Fibroblast of lung (primary cell): ENCODE data around the gene PSD2. TPM values are rescaled to one million over a fixed set of nuclear protein-coding genes. Genes with fewer than 3 reads are reported as not detected.

Experiments
- DNase-seq, 2 donors: peaks; one replicate each; pipeline versions ENCODE4 v3.0.0 to v3.0.0-alpha.2; 2010; ENCODE audit warnings: low read depth in 2 of 2
- H2AFZ ChIP-seq: 2 replicates; pipeline ENCODE4 v1.5.1; 2012; ENCODE audit warnings: low read length, control low read depth, inconsistent platforms
- H3K27ac ChIP-seq: 2 replicates; pipeline ENCODE4 v1.5.1; 2011; ENCODE audit warnings: low read length, control low read depth; ENCODE audit not compliant: insufficient read depth
- H3K27me3 ChIP-seq: 2 replicates; pipeline ENCODE4 v1.5.1; 2011; ENCODE audit warnings: mild to moderate bottlenecking, low read length; ENCODE audit not compliant: control insufficient read depth, insufficient read depth
- H3K36me3 ChIP-seq: 2 replicates; pipeline ENCODE4 v1.5.1; 2011; ENCODE audit warnings: low read length; ENCODE audit not compliant: control insufficient read depth, insufficient read depth
- H3K4me1 ChIP-seq: 2 replicates; pipeline ENCODE4 v1.5.1; 2011; ENCODE audit warnings: low read length; ENCODE audit not compliant: control insufficient read depth, insufficient read depth; ENCODE audit errors: extremely low read depth
- H3K4me2 ChIP-seq: 2 replicates; pipeline ENCODE4 v1.5.1; 2011; ENCODE audit warnings: low read length, control low read depth; ENCODE audit not compliant: insufficient read depth; ENCODE audit errors: extremely low read depth
- H3K4me3 ChIP-seq, 4 experiments: fragments of 200-600 bp in 1 of 4; sonication (generic) in 1 of 4; replicated peaks in 1 of 4; 2 replicates each; pipeline ENCODE4 v1.5.1; 2011 to 2016; ENCODE audit warnings: low read length in 4 of 4, low read depth in 3 of 4, mild to moderate bottlenecking in 3 of 4, control low read depth in 2 of 4, inconsistent platforms in 1 of 4, mixed read lengths in 1 of 4; ENCODE audit not compliant: insufficient read depth in 1 of 4; ENCODE audit errors: control extremely low read depth in 1 of 4
- H3K79me2 ChIP-seq: 2 replicates; pipeline ENCODE4 v1.5.1; 2012; ENCODE audit warnings: mild to moderate bottlenecking, low read length, inconsistent platforms; ENCODE audit not compliant: control insufficient read depth, insufficient read depth
- H3K9ac ChIP-seq: 2 replicates; pipeline ENCODE4 v1.5.1; 2011; ENCODE audit warnings: mild to moderate bottlenecking, low read length, control low read depth; ENCODE audit not compliant: insufficient read depth
- H3K9me3 ChIP-seq: 2 replicates; pipeline ENCODE4 v1.5.1; 2012; ENCODE audit warnings: low read depth, low read length; ENCODE audit not compliant: control insufficient read depth, insufficient read depth
- H4K20me1 ChIP-seq: 2 replicates; pipeline ENCODE4 v1.5.1; 2011; ENCODE audit warnings: low read length; ENCODE audit not compliant: control insufficient read depth, insufficient read depth; ENCODE audit errors: extremely low read depth
- CTCF ChIP-seq, 2 donors: IDR thresholded peaks in 1 of 2; conservative IDR thresholded peaks in 1 of 2; 1 replicate in 1 of 2; 2 replicates in 1 of 2; pipeline ENCODE4 v1.5.1; 2011 to 2012; ENCODE audit warnings: low read length in 2 of 2, control low read depth in 1 of 2, inconsistent platforms in 1 of 2, low read depth in 1 of 2, mild to moderate bottlenecking in 1 of 2
- EZH2 ChIP-seq: IDR thresholded peaks from 2 replicates; pipeline ENCODE4 v1.5.1; 2012; ENCODE audit warnings: low read length, control low read depth, mild to moderate bottlenecking; ENCODE audit errors: missing control alignments
- polyA plus RNA-seq, 2 donors: library from polyadenylated mRNA; depleted of rRNA in 1 of 2; stranded (reverse) in 1 of 2; unstranded in 1 of 2; fragments of >200 nt; gene quantifications; 2 replicates each; pipeline ENCODE4 v1.2.1, GENCODE V29; 2011 to 2012; ENCODE audit warnings: missing spikeins in 1 of 2
- total RNA-seq: library from RNA; depleted of rRNA; stranded (reverse); fragments of >200 nt; gene quantifications from 2 replicates; pipeline ENCODE4 v1.2.1, GENCODE V29; 2014

PSD2 gene
- total and polyA plus RNA-seq, 2 donors (not counting 1 experiment from before 2014, with no cell fraction given), result 0.05 to 0.17 TPM

GRCh38 chr5:139814704-139815280 lies 19.2 kb downstream of the PSD2 start:
- Histone ChIP-seq H3K27ac (no peak overlapping the region), H3K4me2 (no peak overlapping the region), H3K79me2 (no peaks in the 10 kb centered on the region), H4K20me1 (no peaks in the 10 kb centered on the region), H3K4me3 (no peak overlapping the region), H3K9ac (no peak overlapping the region), H2AFZ (no peak overlapping the region), H3K36me3 (no peaks in the 10 kb centered on the region), H3K9me3 (no peaks in the 10 kb centered on the region), H3K4me1 (no peaks in the 10 kb centered on the region), H3K27me3 (peaks cover 3% of the 10 kb centered on the region)
- TF ChIP-seq CTCF (conservative IDR thresholded peaks at IDR 0.05 in 1 of 2, IDR thresholded peaks at IDR 0.05 in 1 of 2; ENCODE audit: low read depth in 1 of 2, low read length in 2 of 2), result no peak
- no peak for TF ChIP-seq EZH2
- no peak for DNase-seq

GRCh38 chr5:139816566-139816965 lies 21.0 kb downstream of the PSD2 start:
- no peak overlapping the region for H3K4me2 ChIP-seq
- no peak overlapping the region for H3K9ac ChIP-seq
- H3K9me3 ChIP-seq, result no peaks in the 10 kb centered on the region
- no peak for TF ChIP-seq CTCF (conservative IDR thresholded peaks at IDR 0.05 in 1 of 2, IDR thresholded peaks at IDR 0.05 in 1 of 2; ENCODE audit: low read depth in 1 of 2, low read length in 2 of 2)
- TF ChIP-seq EZH2, result no peak
- peaks cover 3% of the 10 kb centered on the region for H3K27me3 ChIP-seq
- no peaks in the 10 kb centered on the region for H4K20me1 ChIP-seq
- no peak overlapping the region for H2AFZ ChIP-seq
- no peaks in the 10 kb centered on the region for H3K4me1 ChIP-seq
- H3K4me3 ChIP-seq, result no peak overlapping the region
- no peak for DNase-seq
- no peaks in the 10 kb centered on the region for H3K36me3 ChIP-seq
- no peaks in the 10 kb centered on the region for H3K79me2 ChIP-seq
- H3K27ac ChIP-seq, result no peak overlapping the region

- Histone ChIP-seq H3K79me2 (no peaks in the 10 kb centered on the region), H3K36me3 (no peaks in the 10 kb centered on the region), H3K9ac (no peak overlapping the region), H3K4me3 (no peak overlapping the region), H3K4me2 (no peak overlapping the region), H3K27ac (no peak overlapping the region), H3K4me1 (no peaks in the 10 kb centered on the region), H3K27me3 (peaks cover 3% of the 10 kb centered on the region), H3K9me3 (no peaks in the 10 kb centered on the region), H2AFZ (no peak overlapping the region), H4K20me1 (no peaks in the 10 kb centered on the region)
- TF ChIP-seq CTCF (conservative IDR thresholded peaks at IDR 0.05 in 1 of 2, IDR thresholded peaks at IDR 0.05 in 1 of 2; ENCODE audit: low read depth in 1 of 2, low read length in 2 of 2), result no peak
- TF ChIP-seq EZH2, result no peak
- DNase-seq, result no peak
These were observed 21.8 kb downstream of the PSD2 start for GRCh38 chr5:139817362-139817761.
